ENCODE data around the gene NANOS3. TPM values are rescaled to one million over a fixed set of nuclear protein-coding genes. Genes with fewer than 3 reads are reported as not detected.

NANOS3 gene
- total and polyA plus RNA-seq, 9 of the 15 experiments (the other 6 are each of a cell fraction or from before 2014, with no cell fraction given): not detected

DNA sequence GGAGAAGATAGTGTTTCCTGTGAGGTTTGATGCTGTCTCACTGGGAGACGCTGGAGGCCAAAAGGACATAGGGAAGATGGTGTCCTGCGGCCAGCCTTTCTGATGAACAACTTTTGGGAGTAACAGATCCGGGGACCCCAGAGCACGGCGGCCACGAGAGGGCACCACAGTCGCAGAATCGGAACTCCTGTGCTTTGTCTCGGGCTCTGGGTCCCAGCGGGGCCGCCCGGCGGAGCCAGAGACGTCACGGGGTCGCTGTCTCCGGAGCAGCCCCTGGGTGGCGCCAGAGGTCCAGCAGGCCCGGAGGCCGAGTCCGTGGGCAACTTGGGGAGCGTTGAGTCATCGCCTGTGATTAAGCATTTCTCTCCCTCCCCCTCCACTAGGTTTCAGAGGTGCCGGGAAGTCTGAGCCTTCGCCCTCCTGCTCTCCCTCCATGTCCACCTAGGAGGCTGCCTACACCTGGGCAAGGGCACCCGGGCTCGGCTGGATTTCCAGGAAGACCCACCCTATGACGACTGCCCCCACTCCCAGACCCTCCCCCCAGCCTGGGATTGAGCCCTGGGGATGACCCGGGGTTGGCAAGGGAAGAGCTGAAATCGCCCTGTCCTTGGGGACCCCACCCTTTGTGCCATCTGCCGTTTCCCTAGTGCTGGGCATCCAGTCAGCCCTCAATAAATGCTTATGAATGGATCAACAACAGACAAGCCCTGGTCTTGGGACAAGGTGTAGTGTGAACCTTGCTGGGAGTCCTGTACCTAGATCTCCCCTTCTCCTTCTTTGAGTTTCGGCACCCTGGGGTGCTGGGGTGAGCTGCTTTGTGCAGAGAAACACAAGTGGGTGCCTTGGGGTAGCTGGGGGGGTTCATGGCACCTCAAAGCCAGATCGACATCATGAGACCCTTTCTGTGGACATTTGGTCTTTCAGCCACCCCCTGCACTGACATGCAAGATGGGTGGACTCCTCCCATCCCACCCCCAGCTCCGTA lies 3.4 kb downstream of the NANOS3 start (continued):
- peak in 1 of 2 experiments; percentile 61; a peak in 2 of 4 replicates for TF ChIP-seq TBL1XR1 (IDR thresholded peaks at IDR 0.05; ENCODE audit: low read length in 2 of 2)
- peak; percentile 100 for TF ChIP-seq JUND (IDR thresholded peaks at IDR 0.05; ENCODE audit: borderline replicate concordance, low read depth, low read length)
- peak; percentile 98; the same call in 2 of the 3 replicates for TF ChIP-seq JUND (tag; IDR thresholded peaks at IDR 0.05; ENCODE audit: borderline replicate concordance, low read depth, low read length)
- peak; percentile 85 for TF ChIP-seq DPF2 (IDR thresholded peaks at IDR 0.05)
- 0 out of 2 replicates have a peak, but pooled peaks have one; percentile 35 for TF ChIP-seq PTBP1 (IDR thresholded peaks at IDR 0.05; ENCODE audit: low read depth, low read length)
- peak; percentile 96 for TF ChIP-seq RB1 (IDR thresholded peaks at IDR 0.05; ENCODE audit: low read depth)
- TF ChIP-seq, protein P1, sequence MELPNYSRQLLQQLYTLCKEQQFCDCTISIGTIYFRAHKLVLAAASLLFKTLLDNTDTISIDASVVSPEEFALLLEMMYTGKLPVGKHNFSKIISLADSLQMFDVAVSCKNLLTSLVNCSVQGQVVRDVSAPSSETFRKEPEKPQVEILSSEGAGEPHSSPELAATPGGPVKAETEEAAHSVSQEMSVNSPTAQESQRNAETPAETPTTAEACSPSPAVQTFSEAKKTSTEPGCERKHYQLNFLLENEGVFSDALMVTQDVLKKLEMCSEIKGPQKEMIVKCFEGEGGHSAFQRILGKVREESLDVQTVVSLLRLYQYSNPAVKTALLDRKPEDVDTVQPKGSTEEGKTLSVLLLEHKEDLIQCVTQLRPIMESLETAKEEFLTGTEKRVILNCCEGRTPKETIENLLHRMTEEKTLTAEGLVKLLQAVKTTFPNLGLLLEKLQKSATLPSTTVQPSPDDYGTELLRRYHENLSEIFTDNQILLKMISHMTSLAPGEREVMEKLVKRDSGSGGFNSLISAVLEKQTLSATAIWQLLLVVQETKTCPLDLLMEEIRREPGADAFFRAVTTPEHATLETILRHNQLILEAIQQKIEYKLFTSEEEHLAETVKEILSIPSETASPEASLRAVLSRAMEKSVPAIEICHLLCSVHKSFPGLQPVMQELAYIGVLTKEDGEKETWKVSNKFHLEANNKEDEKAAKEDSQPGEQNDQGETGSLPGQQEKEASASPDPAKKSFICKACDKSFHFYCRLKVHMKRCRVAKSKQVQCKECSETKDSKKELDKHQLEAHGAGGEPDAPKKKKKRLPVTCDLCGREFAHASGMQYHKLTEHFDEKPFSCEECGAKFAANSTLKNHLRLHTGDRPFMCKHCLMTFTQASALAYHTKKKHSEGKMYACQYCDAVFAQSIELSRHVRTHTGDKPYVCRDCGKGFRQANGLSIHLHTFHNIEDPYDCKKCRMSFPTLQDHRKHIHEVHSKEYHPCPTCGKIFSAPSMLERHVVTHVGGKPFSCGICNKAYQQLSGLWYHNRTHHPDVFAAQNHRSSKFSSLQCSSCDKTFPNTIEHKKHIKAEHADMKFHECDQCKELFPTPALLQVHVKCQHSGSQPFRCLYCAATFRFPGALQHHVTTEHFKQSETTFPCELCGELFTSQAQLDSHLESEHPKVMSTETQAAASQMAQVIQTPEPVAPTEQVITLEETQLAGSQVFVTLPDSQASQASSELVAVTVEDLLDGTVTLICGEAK (IDR thresholded peaks at IDR 0.05): no peak
- TF ChIP-seq, protein P1 (CRISPR knock-in tag; IDR thresholded peaks at IDR 0.05): no peak
- TF ChIP-seq, protein P2, sequence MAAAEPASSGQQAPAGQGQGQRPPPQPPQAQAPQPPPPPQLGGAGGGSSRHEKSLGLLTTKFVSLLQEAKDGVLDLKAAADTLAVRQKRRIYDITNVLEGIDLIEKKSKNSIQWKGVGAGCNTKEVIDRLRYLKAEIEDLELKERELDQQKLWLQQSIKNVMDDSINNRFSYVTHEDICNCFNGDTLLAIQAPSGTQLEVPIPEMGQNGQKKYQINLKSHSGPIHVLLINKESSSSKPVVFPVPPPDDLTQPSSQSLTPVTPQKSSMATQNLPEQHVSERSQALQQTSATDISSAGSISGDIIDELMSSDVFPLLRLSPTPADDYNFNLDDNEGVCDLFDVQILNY (CRISPR knock-in tag; IDR thresholded peaks at IDR 0.05): 0 out of 2 replicates have a peak, but pooled peaks have one; percentile 31
- peak; percentile 72 for TF ChIP-seq MAFF (IDR thresholded peaks at IDR 0.05; ENCODE audit: low read length)
- TF ChIP-seq TRIM28 (IDR thresholded peaks at IDR 0.05): 0 out of 2 replicates have a peak, but pooled peaks have one; percentile 24
- 0 out of 4 replicates have a peak, but pooled peaks of 1 of the 2 experiments have one; percentile 15 for TF ChIP-seq HDAC1 (IDR thresholded peaks at IDR 0.05)
- TF ChIP-seq BRD9 (IDR thresholded peaks at IDR 0.05; ENCODE audit: low read depth, partially characterized antibody): peak; percentile 82
- peak; percentile 46; the same call in 1 of the 2 replicates for TF ChIP-seq SAFB (IDR thresholded peaks at IDR 0.05; ENCODE audit: borderline replicate concordance, low read depth, low read length)
- no peak for TF ChIP-seq SMAD3 (CRISPR knock-in tag; conservative IDR thresholded peaks at IDR 0.05)
- TF ChIP-seq CBX3 (IDR thresholded peaks at IDR 0.05; ENCODE audit: borderline replicate concordance in 1 of 2, low read length in 2 of 2): peak in 1 of 2 experiments; percentile 51; a peak in 1 of 3 replicates
- TF ChIP-seq ZNF584 (CRISPR knock-in tag; IDR thresholded peaks at IDR 0.05; ENCODE audit: low read depth): no peak
- no peak for TF ChIP-seq ARNT (IDR thresholded peaks at IDR 0.05)
